ENCODE data around the gene HOXA6. TPM values are rescaled to one million over a fixed set of nuclear protein-coding genes. Genes with fewer than 3 reads are reported as not detected.

HOXA6 gene
- polyA plus RNA-seq, 3 donors = not detected

DNA sequence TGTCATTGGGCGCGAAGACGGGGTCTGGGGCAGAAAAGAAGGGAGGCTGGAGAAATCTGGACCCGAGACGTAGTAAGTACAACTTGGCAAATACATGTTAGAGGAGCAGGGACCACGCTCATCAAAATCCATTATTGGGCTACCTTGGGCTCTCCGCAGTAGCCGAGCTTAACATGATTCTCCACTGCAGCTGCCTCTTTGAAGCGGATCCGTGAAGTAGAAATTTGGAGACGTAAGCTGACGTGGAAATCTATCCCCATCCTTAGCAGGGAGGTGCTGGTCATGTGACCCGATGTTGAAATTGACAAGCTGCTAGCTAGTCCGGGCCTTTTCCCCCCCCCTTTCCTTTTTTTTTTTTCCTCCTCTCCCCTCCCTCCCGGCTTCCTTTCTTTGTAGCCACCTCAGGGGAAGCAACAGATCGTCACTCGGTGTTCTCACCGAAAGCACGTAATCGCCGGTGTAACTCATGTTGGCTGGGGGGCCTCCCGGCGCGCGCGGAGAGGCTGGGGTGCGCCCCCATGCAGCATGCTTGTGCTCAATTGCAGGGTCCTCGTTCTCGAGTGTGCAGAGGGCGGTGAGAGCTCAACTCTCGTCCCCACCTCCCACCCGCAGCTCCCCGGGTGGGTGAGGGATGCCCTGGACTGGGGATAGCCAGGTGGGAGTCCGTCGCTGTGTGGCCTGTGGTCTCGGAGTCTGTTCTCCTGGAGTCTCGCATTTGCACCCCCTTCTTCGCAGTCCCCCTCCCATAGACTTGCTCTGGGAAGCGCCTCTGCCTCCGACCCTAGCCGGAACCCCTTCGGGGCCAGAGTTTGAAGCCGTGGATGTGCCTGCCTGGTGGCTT is 37.7 kb upstream of the HOXA6 start, which contains the start of gene HOXA11:
TSS of gene HOXA11 (minus strand) at position 220 of the 841 bp plus-strand sequence. CDS start at position 132, 88 bp downstream.
- H3K36me3 Mint-ChIP-seq = peaks cover 18 to 34% of the 10 kb centered on the region in 2 donors
- H3K9me3 Mint-ChIP-seq = peaks cover 3 to 52% (median 38%) of the 10 kb centered on the region in 7 donors
- peaks cover 49 to 51% of the 10 kb centered on the region in 2 donors for H3K4me1 ChIP-seq (ENCODE audit: control insufficient read depth in 1 of 2, insufficient read depth in 2 of 2, low read length in 2 of 2)
- H3K27ac Mint-ChIP-seq = peak within 1 kb of the TSS in 1 of 7 donors; percentile 47
- peaks cover 64% of the 10 kb centered on the region for H3K4me1 Mint-ChIP-seq
- H3K36me3 ChIP-seq (replicated peaks in 1 of 2; ENCODE audit: control insufficient read depth in 1 of 2, insufficient read depth in 2 of 2, low read length in 2 of 2) = no peaks in the 10 kb centered on the region
- TF ChIP-seq, protein P1, sequence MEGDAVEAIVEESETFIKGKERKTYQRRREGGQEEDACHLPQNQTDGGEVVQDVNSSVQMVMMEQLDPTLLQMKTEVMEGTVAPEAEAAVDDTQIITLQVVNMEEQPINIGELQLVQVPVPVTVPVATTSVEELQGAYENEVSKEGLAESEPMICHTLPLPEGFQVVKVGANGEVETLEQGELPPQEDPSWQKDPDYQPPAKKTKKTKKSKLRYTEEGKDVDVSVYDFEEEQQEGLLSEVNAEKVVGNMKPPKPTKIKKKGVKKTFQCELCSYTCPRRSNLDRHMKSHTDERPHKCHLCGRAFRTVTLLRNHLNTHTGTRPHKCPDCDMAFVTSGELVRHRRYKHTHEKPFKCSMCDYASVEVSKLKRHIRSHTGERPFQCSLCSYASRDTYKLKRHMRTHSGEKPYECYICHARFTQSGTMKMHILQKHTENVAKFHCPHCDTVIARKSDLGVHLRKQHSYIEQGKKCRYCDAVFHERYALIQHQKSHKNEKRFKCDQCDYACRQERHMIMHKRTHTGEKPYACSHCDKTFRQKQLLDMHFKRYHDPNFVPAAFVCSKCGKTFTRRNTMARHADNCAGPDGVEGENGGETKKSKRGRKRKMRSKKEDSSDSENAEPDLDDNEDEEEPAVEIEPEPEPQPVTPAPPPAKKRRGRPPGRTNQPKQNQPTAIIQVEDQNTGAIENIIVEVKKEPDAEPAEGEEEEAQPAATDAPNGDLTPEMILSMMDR (IDR thresholded peaks at IDR 0.05) = no peak
- H3K9ac ChIP-seq (ENCODE audit: insufficient read depth, low read length, poor library complexity, severe bottlenecking) = no peak within 1 kb of the TSS
- 6% methylated on average over 34 of the region's 43 CpGs for WGBS (ENCODE audit: insufficient coverage)
- peak in 2 of 3 donors; percentile 58 to 76 for DNase-seq
- peaks cover 11 to 59% of the 10 kb centered on the region in 2 donors for H3K9me3 ChIP-seq (replicated peaks in 1 of 2; ENCODE audit: control insufficient read depth in 1 of 2, insufficient read depth in 1 of 2, low read length in 2 of 2)
- peaks cover 96 to 99% (median 99%) of the 10 kb centered on the region in 3 donors for H3K27me3 Mint-ChIP-seq (ENCODE audit: low read depth in 3 of 3)
- peaks cover 86 to 99% of the 10 kb centered on the region in 2 donors for H3K27me3 ChIP-seq (ENCODE audit: control insufficient read depth in 2 of 2, insufficient read depth in 2 of 2, low read length in 2 of 2)
- H3K79me2 ChIP-seq (ENCODE audit: insufficient read depth, low read length) = no peaks in the 10 kb centered on the region
- H3K27ac ChIP-seq (ENCODE audit: low read depth in 1 of 2, low read length in 2 of 2) = no peak within 1 kb of the TSS
- intact Hi-C loops (cut with micrococcal nuclease) = loop anchor here (5.0 kb wide), 1 partner anchor 33 kb away; the partner anchor contains the start of gene HOXA3 (in 2 of the 2)
- H4K20me1 ChIP-seq (ENCODE audit: insufficient read depth, low read length) = no peaks in the 10 kb centered on the region
- peak within 1 kb of the TSS in 2 of 3 experiments; percentile 20 to 71 for H3K4me3 ChIP-seq (replicated peaks in 1 of 3; ENCODE audit: low read depth in 2 of 3, low read length in 3 of 3)
- H3K4me3 Mint-ChIP-seq = peak within 1 kb of the TSS; percentile 72 to 93
- peak within 1 kb of the TSS; percentile 58 for H2AFZ ChIP-seq (ENCODE audit: insufficient read depth, low read depth, low read length, poor library complexity, severe bottlenecking)
- H3K4me2 ChIP-seq (replicated peaks; ENCODE audit: extremely low read depth, low read length, poor library complexity, severe bottlenecking) = peak within 1 kb of the TSS; percentile 76

GRCh38 chr7:27184337-27185012 is 36.9 kb upstream of the HOXA6 start:
- Histone ChIP-seq H3K27ac (ENCODE audit: low read depth in 1 of 2, low read length in 2 of 2) (no peak overlapping the region), H3K9ac (ENCODE audit: insufficient read depth, low read length, poor library complexity, severe bottlenecking) (no peak overlapping the region), H3K4me2 (replicated peaks; ENCODE audit: extremely low read depth, low read length, poor library complexity, severe bottlenecking) (peak overlapping the region; percentile 76), H3K9me3 (replicated peaks in 1 of 2; ENCODE audit: control insufficient read depth in 1 of 2, insufficient read depth in 1 of 2, low read length in 2 of 2) (peaks cover 11 to 53% of the 10 kb centered on the region in 2 donors), H2AFZ (ENCODE audit: insufficient read depth, low read depth, low read length, poor library complexity, severe bottlenecking) (peak overlapping the region; percentile 58), H3K4me3 (replicated peaks in 1 of 3; ENCODE audit: low read depth in 2 of 3, low read length in 3 of 3) (peak overlapping the region in 2 of 3 experiments; percentile 20 to 71), H3K36me3 (replicated peaks in 1 of 2; ENCODE audit: control insufficient read depth in 1 of 2, insufficient read depth in 2 of 2, low read length in 2 of 2) (no peaks in the 10 kb centered on the region), H3K27me3 (ENCODE audit: control insufficient read depth in 2 of 2, insufficient read depth in 2 of 2, low read length in 2 of 2) (peaks cover 81 to 99% of the 10 kb centered on the region in 2 donors), H4K20me1 (ENCODE audit: insufficient read depth, low read length) (no peaks in the 10 kb centered on the region), H3K79me2 (ENCODE audit: insufficient read depth, low read length) (no peaks in the 10 kb centered on the region), H3K4me1 (ENCODE audit: control insufficient read depth in 1 of 2, insufficient read depth in 2 of 2, low read length in 2 of 2) (peaks cover 55 to 56% of the 10 kb centered on the region in 2 donors)
- Mint-ChIP-seq H3K27ac (peak overlapping the region in 1 of 7 donors; percentile 41), H3K9me3 (peaks cover 3 to 45% (median 33%) of the 10 kb centered on the region in 7 donors), H3K36me3 (peaks cover 18 to 31% of the 10 kb centered on the region in 2 donors), H3K27me3 (ENCODE audit: low read depth in 3 of 3) (peaks cover 94 to 99% (median 99%) of the 10 kb centered on the region in 3 donors), H3K4me1 (peaks cover 62% of the 10 kb centered on the region), H3K4me3 (peak overlapping the region; percentile 72 to 93)
- WGBS (ENCODE audit: insufficient coverage) = 2% methylated on average over 65 of the region's 72 CpGs
- peak in 1 of 3 donors; percentile 44 for DNase-seq
- TF ChIP-seq, protein P1 (IDR thresholded peaks at IDR 0.05) = no peak
- intact Hi-C loops (cut with micrococcal nuclease) = loop anchor here (1.0 to 5.0 kb wide), 2 partner anchors 11 to 32 kb away; partner anchors contain the start of gene HOXA3 (in 2 of the 2)

All from CD14-positive monocyte (primary cell).